K562 (cell line): ENCODE results near the gene BCAR3. TPM values are rescaled to one million over a fixed set of nuclear protein-coding genes. Genes with fewer than 3 reads are reported as not detected.
A peak's percentile ranks its signal among the peaks of the same experiment; 100 is the strongest.

Source experiments
- ATAC-seq: fragments of 200-7000 bp; cut with Tn5 transposase; 3 replicates; pipeline ENCODE4 v1.9.1; 2020; ENCODE audit warnings: moderate library complexity
- BruUV-seq: library from RNA; stranded (reverse); fragments of 400-500 nt; replicated peaks from 2 replicates; lab custom pipeline; 2021; lab: Mats Ljungman, UMichigan
- CTCF ChIA-PET: fragments of 300-600 bp; formaldehyde crosslinking; extraction: SDS; loops from one replicate; lab custom pipeline; 2021; ENCODE audit warnings: low intra/inter-chr PET ratio; lab: Yijun Ruan, JAX
- POLR2A ChIA-PET: fragments of 300-600, 350-650 bp; sonication (Branson Sonifier 250); formaldehyde crosslinking; extraction: SDS; loops from one replicate; lab custom pipeline; 2021; ENCODE audit warnings: antibody characterized with exemption, inconsistent platforms; lab: Yijun Ruan, JAX
- DNase-seq, 4 experiments: peaks; one replicate each; pipeline versions ENCODE4 v3.0.0 to v3.0.0-alpha.2; 2011 to 2018; ENCODE audit warnings: low spot score in 3 of 4, mixed read lengths in 3 of 4; ENCODE audit errors: extremely low read depth in 1 of 4
- FAIRE-seq: peaks from 2 replicates; lab custom pipeline; 2011; peaks lifted over from hg19 to GRCh38; lab: Jason Lieb, UNC
- H2AFZ ChIP-seq: 2 replicates; pipeline ENCODE4 v1.6.0; 2011; ENCODE audit warnings: low read depth, low read length, control low read depth, inconsistent platforms
- H3K27ac ChIP-seq: fragments of 200-600 bp; 3 replicates; pipeline ENCODE4 v1.8.0; 2011; ENCODE audit warnings: low read depth, mild to moderate bottlenecking, control low read depth, inconsistent platforms, low read length, moderate library complexity, mixed read lengths; ENCODE audit errors: extremely low read depth
- H3K27me3 ChIP-seq, 2 experiments: fragments of 300-600 bp in 1 of 2; 2 replicates in 1 of 2; 3 replicates in 1 of 2; pipeline versions ENCODE4 v1.6.0 to v1.8.0; 2011; ENCODE audit warnings: inconsistent platforms in 2 of 2, low read length in 2 of 2, mild to moderate bottlenecking in 1 of 2, mixed read lengths in 1 of 2, moderate library complexity in 1 of 2; ENCODE audit not compliant: control insufficient read depth in 2 of 2, insufficient read depth in 2 of 2
- H3K36me3 ChIP-seq: fragments of 300-600 bp; 3 replicates; pipeline ENCODE4 v1.8.0; 2011; ENCODE audit warnings: mild to moderate bottlenecking, low read length, inconsistent platforms; ENCODE audit not compliant: control insufficient read depth, insufficient read depth
- H3K4me1 ChIP-seq, 2 experiments: fragments of 200-600 bp in 1 of 2; replicated peaks in 1 of 2; 2 replicates in 1 of 2; 3 replicates in 1 of 2; pipeline versions ENCODE4 v1.5.1 to v1.8.0; 2011; ENCODE audit warnings: inconsistent platforms in 2 of 2, low read length in 2 of 2, mild to moderate bottlenecking in 1 of 2, mixed read lengths in 1 of 2, moderate library complexity in 1 of 2; ENCODE audit not compliant: control insufficient read depth in 2 of 2, insufficient read depth in 2 of 2
- H3K4me2 ChIP-seq: 2 replicates; pipeline ENCODE4 v1.6.1; 2011; ENCODE audit warnings: low read length, control low read depth, inconsistent platforms, mixed read lengths; ENCODE audit not compliant: insufficient read depth
- H3K4me3 ChIP-seq: fragments of 200-600 bp; sonication (generic), shearing (Covaris generic); 2 replicates; pipeline ENCODE4 v1.5.1; 2016; ENCODE audit warnings: control low read depth, inconsistent platforms
- H3K79me2 ChIP-seq: fragments of 200-600 bp; 3 replicates; pipeline ENCODE4 v1.8.0; 2011; ENCODE audit warnings: low read length, inconsistent platforms; ENCODE audit not compliant: control insufficient read depth, insufficient read depth
- H3K9ac ChIP-seq, 2 experiments: 2 replicates each; pipeline versions ENCODE4 v1.6.0 to v1.6.1; 2011; ENCODE audit warnings: low read depth in 2 of 2, low read length in 2 of 2, control low read depth in 1 of 2, inconsistent platforms in 1 of 2, mild to moderate bottlenecking in 1 of 2, mixed read lengths in 1 of 2; ENCODE audit not compliant: insufficient read depth in 1 of 2
- H3K9me1 ChIP-seq: one replicate; pipeline ENCODE4 v1.6.0; 2011; ENCODE audit warnings: inconsistent platforms, mild to moderate bottlenecking, low read length, moderate library complexity; ENCODE audit not compliant: control insufficient read depth, insufficient read depth
- H3K9me3 ChIP-seq: replicated peaks from 2 replicates; pipeline ENCODE4 v1.5.1; 2011; ENCODE audit warnings: low read depth, low read length, inconsistent platforms; ENCODE audit not compliant: control insufficient read depth, insufficient read depth
- H4K20me1 ChIP-seq: replicated peaks from 2 replicates; pipeline ENCODE4 v1.6.1; 2011; ENCODE audit warnings: low read length, inconsistent platforms, mixed read lengths; ENCODE audit not compliant: control insufficient read depth, insufficient read depth
- FOXA1 ChIP-seq: fragments of 450-650 bp; IDR thresholded peaks from 2 replicates; pipeline ENCODE4 v1.6.1; 2016; ENCODE audit warnings: mild to moderate bottlenecking, borderline replicate concordance
- RBM39 ChIP-seq: fragments of 200-400 bp; formaldehyde crosslinking; optimal IDR thresholded peaks from 2 replicates; pipeline ENCODE3; 2018; ENCODE audit warnings: low read depth, low read length
- RUNX1 ChIP-seq: sonication (generic); IDR thresholded peaks from 2 replicates; pipeline ENCODE4 v1.6.1; 2016; ENCODE audit warnings: antibody characterized with exemption, low read depth
- SAP30 ChIP-seq: fragments of 200-600 bp; sonication (generic); IDR thresholded peaks from 2 replicates; pipeline ENCODE4 v1.6.1; 2012; ENCODE audit warnings: borderline replicate concordance, low read depth, mild to moderate bottlenecking, moderate library complexity, low read length, control low read depth, inconsistent platforms; ENCODE audit not compliant: insufficient read depth, poor library complexity, severe bottlenecking
- TEAD4 ChIP-seq, 2 experiments: sonication (generic) in 1 of 2; formaldehyde crosslinking in 1 of 2; IDR thresholded peaks; 2 replicates each; pipeline versions ENCODE4 v1.6.1 to v1.8.0; 2012 to 2022; ENCODE audit warnings: borderline replicate concordance in 1 of 2, inconsistent platforms in 1 of 2, low read length in 1 of 2, mild to moderate bottlenecking in 1 of 2, missing genetic modification reagents in 1 of 2
- ZFP30 ChIP-seq: fragments of 250-450 bp; sonication (Bioruptor Pico); IDR thresholded peaks from 2 replicates; pipeline ENCODE4 v1.8.0; 2022; ENCODE audit warnings: moderate library complexity, mild to moderate bottlenecking, inconsistent platforms, borderline replicate concordance
- ZFPM2 ChIP-seq: fragments of 250-450 bp; sonication (Bioruptor Pico); IDR thresholded peaks from 2 replicates; pipeline ENCODE4 v1.5.1; 2022; ENCODE audit warnings: mild to moderate bottlenecking
- ZNF717 ChIP-seq: fragments of 250-450 bp; sonication (Bioruptor Pico); IDR thresholded peaks from 2 replicates; pipeline ENCODE4 v1.5.0; 2021
- WGBS: fragments of 100-300 bp; shearing (Covaris generic); methylation state at CpG from one replicate; pipeline ENCODE4 v1.1.6; 2016; ENCODE audit warnings: low coverage, mixed read lengths; ENCODE audit not compliant: insufficient coverage; ENCODE audit errors: missing lambda C conversion rate; 5-methylcytosine and 5-hydroxymethylcytosine counted together
- in situ Hi-C: fragments of 300-500 bp; cut with MboI; formaldehyde crosslinking; loops from 4 replicates; pipeline ENCODE4 v1.15.0; 2018; ENCODE audit warnings: inconsistent platforms, mixed read lengths
- intact Hi-C: fragments of 100-400 bp; cut with micrococcal nuclease; formaldehyde crosslinking; loops from 2 replicates; pipeline ENCODE4 v1.14.2; 2022
- polyA plus RNA-seq, 8 experiments: library from polyadenylated mRNA; depleted of rRNA in 4 of 8; stranded (reverse) in 5 of 8; unstranded in 3 of 8; fragments of >200 nt; fragmentation: Nextera tagmentation in 2 of 8; fragmentation: Illumina TruSeq in 1 of 8; extraction: Ambion mirVana in 2 of 8; extraction: Trizol in 1 of 8; gene quantifications; 2 replicates each; pipeline versions ENCODE4 v1.2.1 to v1.2.3, GENCODE V29; 2011 to 2014; ENCODE audit warnings: inconsistent platforms in 1 of 8, missing spikeins in 1 of 8
- total RNA-seq, 7 experiments: library from RNA; depleted of rRNA in 6 of 7; stranded (reverse); fragments of >200 nt in 6 of 7; fragmentation: Illumina TruSeq in 2 of 7; extraction: Trizol in 2 of 7; gene quantifications; 2 replicates each; pipeline versions ENCODE4 v1.2.1 to v1.2.3, GENCODE V29; 2011 to 2021; ENCODE audit warnings: low replicate concordance in 1 of 7

BCAR3 gene
- total and polyA plus RNA-seq, 9 of the 15 experiments (the other 6 are each of a cell fraction or from before 2014, with no cell fraction given) = 1.8 to 6.3 (median 3.8) TPM

DNA sequence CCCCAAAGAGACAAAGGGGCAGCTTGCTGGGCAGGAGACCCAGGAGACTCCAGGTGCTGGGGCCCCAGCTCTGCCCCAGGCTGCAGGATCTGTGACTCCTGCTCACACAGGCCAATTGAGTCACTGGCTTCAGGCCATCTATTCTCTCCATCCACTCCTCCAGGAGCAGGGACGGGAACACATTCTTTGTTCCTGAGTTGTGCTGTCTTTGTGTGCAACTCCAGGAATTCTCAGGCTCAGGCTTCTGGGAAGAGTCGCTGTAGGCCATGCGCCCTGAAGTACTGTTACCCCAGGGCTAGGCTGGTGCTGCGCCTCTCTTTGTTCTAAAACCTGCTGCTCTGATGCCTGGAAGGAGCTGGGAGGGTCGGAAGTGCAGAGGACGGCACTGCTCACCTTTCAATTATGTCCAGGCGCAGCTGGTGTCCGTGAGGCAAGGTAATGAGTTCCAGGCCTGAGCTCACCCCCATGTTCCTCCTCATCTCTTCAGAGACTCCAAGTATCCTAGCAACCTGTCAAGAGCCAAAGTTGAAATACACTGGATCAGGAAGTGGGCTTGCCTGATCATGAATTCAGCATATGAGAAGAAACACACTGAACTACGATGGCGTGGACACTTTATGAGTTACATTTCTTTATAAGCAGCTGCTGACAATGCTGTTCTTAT is 105.9 kb downstream of the BCAR3 start:
- ChIA-PET POLR2A (interaction anchor here (0.8 to 3.0 kb wide), 3 partner anchors 8 to 25 kb away, joined by 3 to 14 read pairs (median 4); no protein-coding TSS in a partner anchor), CTCF (no interaction called here)
- Histone ChIP-seq H3K9me3 (no peaks in the 10 kb centered on the region), H3K4me1 (no peaks in the 10 kb centered on the region), H3K79me2 (no peaks in the 10 kb centered on the region), H3K27ac (no peak overlapping the region), H4K20me1 (no peaks in the 10 kb centered on the region), H3K27me3 (no peaks in the 10 kb centered on the region; a peak in 1 of 5 replicates), H3K4me2 (no peak overlapping the region), H2AFZ (0 out of 2 replicates have a peak overlapping the region, but pooled peaks have one; percentile 1), H3K9me1 (no peaks in the 10 kb centered on the region), H3K9ac (peak overlapping the region in 1 of 2 experiments; percentile 46; a peak in 1 of 4 replicates), H3K36me3 (no peaks in the 10 kb centered on the region), H3K4me3 (no peak overlapping the region)
- no TSS peak for BruUV-seq
- no peak for DNase-seq
- no peak for TF ChIP-seq ZFP30 (CRISPR knock-in tag)
- TF ChIP-seq ZFPM2 = no peak
- no peak for TF ChIP-seq FOXA1
- TF ChIP-seq SAP30 = no peak
- TF ChIP-seq RUNX1 = no peak
- no peak for TF ChIP-seq TEAD4 (IDR thresholded peaks at IDR 0.05; ENCODE audit: low read length)
- no peak for TF ChIP-seq TEAD4 (CRISPR knock-in tag; IDR thresholded peaks at IDR 0.05; ENCODE audit: borderline replicate concordance)
- TF ChIP-seq RBM39 = no peak
- no peak for TF ChIP-seq ZNF717 (CRISPR knock-in tag)
- in situ Hi-C loops = no loop called here
- no peak for ATAC-seq
- no peak for FAIRE-seq
- WGBS = 58% methylated on average over 10 of the region's 10 CpGs
- intact Hi-C loops = no loop called here
